PC-3 (cell line): ENCODE data around the gene SEMA4C. TPM values are rescaled to one million over a fixed set of nuclear protein-coding genes. Genes with fewer than 3 reads are reported as not detected.

Experiments
- ATAC-seq: fragments of 200-7000 bp; cut with Tn5 transposase; 2 replicates; pipeline ENCODE4 v1.9.1; 2020; ENCODE audit warnings: mild to moderate bottlenecking, moderate library complexity
- BruUV-seq: library from RNA; stranded (reverse); fragments of 400-500 nt; replicated peaks from 2 replicates; lab custom pipeline; 2021; lab: Mats Ljungman, UMichigan
- CTCF ChIA-PET: fragments of 300-600 bp; sonication (Branson Sonifier 250); formaldehyde crosslinking; loops from one replicate; lab custom pipeline; 2022; ENCODE audit warnings: antibody characterized with exemption; lab: Charles Lee
- POLR2A ChIA-PET: fragments of 300-600 bp; sonication (Branson Sonifier 250); formaldehyde crosslinking; loops from one replicate; lab custom pipeline; 2022; ENCODE audit warnings: antibody characterized with exemption; ENCODE audit not compliant: unreplicated experiment; lab: Charles Lee
- DNase-seq: peaks from one replicate; pipeline ENCODE4 v3.0.0-alpha.2; 2015
- H2AFZ ChIP-seq: fragments of 300-600 bp; sonication (generic); 2 replicates; pipeline ENCODE4 v1.6.0; 2016; ENCODE audit warnings: antibody characterized with exemption, low read length
- H3F3A ChIP-seq: fragments of 300-600 bp; sonication (generic); one replicate; pipeline ENCODE4 v1.6.0; 2017; ENCODE audit warnings: antibody characterized with exemption, low read length, control low read depth, mild to moderate bottlenecking; ENCODE audit not compliant: unreplicated experiment
- H3K27ac ChIP-seq: fragments of 300-600 bp; sonication (generic); 2 replicates; pipeline ENCODE4 v1.5.1; 2016; ENCODE audit warnings: mild to moderate bottlenecking, low read length
- H3K27me3 ChIP-seq: fragments of 300-600 bp; sonication (generic); 2 replicates; pipeline ENCODE4 v1.6.1; 2016; ENCODE audit warnings: low read length, mixed read lengths
- H3K36me3 ChIP-seq: fragments of 300-600 bp; sonication (generic); 2 replicates; pipeline ENCODE4 v1.6.1; 2016; ENCODE audit warnings: low read depth, mixed run types, low read length, mixed read lengths
- H3K4me1 ChIP-seq: fragments of 300-600 bp; sonication (generic); 2 replicates; pipeline ENCODE4 v1.5.1; 2016; ENCODE audit warnings: low read length; ENCODE audit not compliant: insufficient read depth
- H3K4me2 ChIP-seq: fragments of 300-600 bp; sonication (generic); 2 replicates; pipeline ENCODE4 v1.6.0; 2016; ENCODE audit warnings: low read length
- H3K4me3 ChIP-seq: fragments of 300-600 bp; sonication (generic); 2 replicates; pipeline ENCODE4 v1.5.1; 2016; ENCODE audit warnings: mild to moderate bottlenecking, low read length, mixed read lengths
- H3K79me2 ChIP-seq: fragments of 300-600 bp; sonication (generic); 2 replicates; pipeline ENCODE4 v1.6.1; 2017; ENCODE audit warnings: low read length, mixed read lengths
- H3K9ac ChIP-seq: fragments of 300-600 bp; sonication (generic); 2 replicates; pipeline ENCODE4 v1.6.0; 2016; ENCODE audit warnings: mild to moderate bottlenecking, low read length
- H3K9me2 ChIP-seq: fragments of 300-600 bp; sonication (generic); replicated peaks from 2 replicates; pipeline ENCODE4 v1.6.1; 2016; ENCODE audit warnings: mixed run types, low read length, mixed read lengths
- H3K9me3 ChIP-seq: fragments of 300-600 bp; sonication (generic); 2 replicates; pipeline ENCODE4 v1.6.1; 2016; ENCODE audit warnings: low read length, mixed read lengths
- H4K20me1 ChIP-seq: fragments of 300-600 bp; sonication (generic); 2 replicates; pipeline ENCODE4 v1.6.1; 2016; ENCODE audit warnings: low read length, mixed read lengths
- CTCF ChIP-seq: fragments of 300-600 bp; sonication (generic); conservative IDR thresholded peaks from 2 replicates; pipeline ENCODE4 v1.5.1; 2017; ENCODE audit warnings: antibody characterized with exemption, low read depth, mild to moderate bottlenecking, low read length
- EZH2 ChIP-seq: fragments of 300-600 bp; sonication (generic); IDR thresholded peaks from one replicate; pipeline ENCODE4 v1.6.1; 2017; ENCODE audit warnings: antibody characterized with exemption, mild to moderate bottlenecking, low read length; ENCODE audit not compliant: unreplicated experiment
- EZH2phosphoT487 ChIP-seq: fragments of 300-600 bp; sonication (generic); IDR thresholded peaks from 2 replicates; pipeline ENCODE4 v1.6.1; 2018; ENCODE audit warnings: mild to moderate bottlenecking, antibody characterized with exemption, low read length, borderline replicate concordance
- intact Hi-C: fragments of 100-400 bp; cut with micrococcal nuclease; formaldehyde crosslinking; loops from 2 replicates; pipeline ENCODE4 v1.9.0; 2023
- total RNA-seq: library from RNA; depleted of rRNA; stranded (reverse); fragments of >200 nt; gene quantifications from 2 replicates; pipeline ENCODE4 v1.2.3, GENCODE V29; 2014

The SEMA4C gene
- total RNA-seq, 1 experiment from 2014 or later: 20.6 TPM

- no peak overlapping the region for H2AFZ ChIP-seq
- CTCF ChIA-PET: interaction anchor here (0.6 kb wide), 1 partner anchor 70 kb away, joined by 6 read pairs; no protein-coding TSS in a partner anchor
- H3K9me2 ChIP-seq: no peaks in the 10 kb centered on the region
- no TSS peak for BruUV-seq
- no peak overlapping the region for H3K4me3 ChIP-seq
- TF ChIP-seq EZH2: no peak
- TF ChIP-seq CTCF: no peak
- TF ChIP-seq EZH2phosphoT487: no peak
- no peak overlapping the region for H3K4me2 ChIP-seq
- POLR2A ChIA-PET: no interaction called here
- no peaks in the 10 kb centered on the region for H4K20me1 ChIP-seq
- H3K79me2 ChIP-seq: no peaks in the 10 kb centered on the region
- H3K36me3 ChIP-seq: no peaks in the 10 kb centered on the region
- no peak overlapping the region for H3K9ac ChIP-seq
- peaks cover 40% of the 10 kb centered on the region for H3K4me1 ChIP-seq
- ATAC-seq: no peak
- no peak overlapping the region for H3K27ac ChIP-seq
- no peaks in the 10 kb centered on the region for H3F3A ChIP-seq
- H3K9me3 ChIP-seq: no peaks in the 10 kb centered on the region
- intact Hi-C loops: no loop called here
- no peak for DNase-seq
- no peaks in the 10 kb centered on the region for H3K27me3 ChIP-seq
These were observed 11.7 kb upstream of the SEMA4C start for GRCh38 chr2:96881349-96882195.

- TF ChIP-seq EZH2phosphoT487 (no peak), EZH2 (no peak), CTCF (no peak)
- no TSS peak for BruUV-seq
- H3K79me2 ChIP-seq: no peaks in the 10 kb centered on the region
- no peak overlapping the region for H2AFZ ChIP-seq
- H3K27me3 ChIP-seq: no peaks in the 10 kb centered on the region
- ATAC-seq (no peak), DNase-seq (no peak)
- no peak overlapping the region for H3K4me2 ChIP-seq
- intact Hi-C loops: no loop called here
- H4K20me1 ChIP-seq: no peaks in the 10 kb centered on the region
- H3K4me3 ChIP-seq: no peak overlapping the region
- no peaks in the 10 kb centered on the region for H3K36me3 ChIP-seq
- ChIA-PET CTCF (interaction anchor here (0.6 kb wide), 1 partner anchor 71 kb away, joined by 6 read pairs; no protein-coding TSS in a partner anchor), POLR2A (no interaction called here)
- no peaks in the 10 kb centered on the region for H3F3A ChIP-seq
- H3K9me3 ChIP-seq: no peaks in the 10 kb centered on the region
- peaks cover 40% of the 10 kb centered on the region for H3K4me1 ChIP-seq
- no peaks in the 10 kb centered on the region for H3K9me2 ChIP-seq
- H3K27ac ChIP-seq: no peak overlapping the region
- H3K9ac ChIP-seq: no peak overlapping the region
These were observed 11.0 kb upstream of the SEMA4C start for GRCh38 chr2:96880891-96881273.

- no TSS peak for BruUV-seq
- no peak overlapping the region for H2AFZ ChIP-seq
- H3F3A ChIP-seq: no peaks in the 10 kb centered on the region
- H3K27me3 ChIP-seq: no peaks in the 10 kb centered on the region
- no peak overlapping the region for H3K4me2 ChIP-seq
- intact Hi-C loops: no loop called here
- no peaks in the 10 kb centered on the region for H3K9me2 ChIP-seq
- no peak overlapping the region for H3K4me3 ChIP-seq
- H4K20me1 ChIP-seq: no peaks in the 10 kb centered on the region
- CTCF ChIA-PET: no interaction called here
- DNase-seq (no peak), ATAC-seq (no peak)
- no peaks in the 10 kb centered on the region for H3K36me3 ChIP-seq
- POLR2A ChIA-PET: no interaction called here
- H3K9me3 ChIP-seq: no peaks in the 10 kb centered on the region
- no peaks in the 10 kb centered on the region for H3K79me2 ChIP-seq
- H3K4me1 ChIP-seq: peaks cover 32% of the 10 kb centered on the region
- H3K27ac ChIP-seq: no peak overlapping the region
- no peak overlapping the region for H3K9ac ChIP-seq
- no peak for TF ChIP-seq EZH2phosphoT487
- TF ChIP-seq CTCF: no peak
- TF ChIP-seq EZH2: no peak
These were observed 9.7 kb upstream of the SEMA4C start for GRCh38 chr2:96879545-96880040.
